Rectal smooth muscle tissue (tissue), 1 donor: ENCODE measurements around the gene FGD6.

Experiments
- H3K27ac ChIP-seq: one replicate; pipeline ENCODE4 v1.7.0; 2013; ENCODE audit warnings: low read depth, low read length, inconsistent platforms
- H3K27me3 ChIP-seq: one replicate; pipeline ENCODE4 v1.7.0; 2013; ENCODE audit warnings: low read length; ENCODE audit not compliant: control insufficient read depth, insufficient read depth
- H3K36me3 ChIP-seq: one replicate; pipeline ENCODE4 v1.7.0; 2013; ENCODE audit warnings: low read length; ENCODE audit not compliant: control insufficient read depth, insufficient read depth
- H3K4me1 ChIP-seq: one replicate; pipeline ENCODE4 v1.7.0; 2013; ENCODE audit warnings: low read length; ENCODE audit not compliant: control insufficient read depth, insufficient read depth
- H3K4me3 ChIP-seq: one replicate; pipeline ENCODE4 v1.7.0; 2013; ENCODE audit warnings: low read length
- H3K9ac ChIP-seq: one replicate; pipeline ENCODE4 v1.7.0; 2013; ENCODE audit warnings: low read length

The FGD6 gene

GRCh38 chr12:95229636-95230035 is 12.4 kb upstream of the FGD6 start:
- H3K4me1 ChIP-seq, result peaks cover 9% of the 10 kb centered on the region

GRCh38 chr12:95228617-95229016 is 11.3 kb upstream of the FGD6 start:
- no peak overlapping the region for H3K27ac ChIP-seq
- H3K36me3 ChIP-seq, result no peaks in the 10 kb centered on the region
- H3K4me1 ChIP-seq, result peaks cover 9% of the 10 kb centered on the region
- H3K4me3 ChIP-seq, result no peak overlapping the region
- H3K9ac ChIP-seq, result no peak overlapping the region
- no peaks in the 10 kb centered on the region for H3K27me3 ChIP-seq

More at GRCh38 chr12:95229636-95230035, 12.4 kb upstream of the FGD6 start:
- Histone ChIP-seq H3K9ac (no peak overlapping the region), H3K4me3 (no peak overlapping the region), H3K27me3 (no peaks in the 10 kb centered on the region), H3K36me3 (no peaks in the 10 kb centered on the region), H3K27ac (no peak overlapping the region)

GRCh38 chr12:95227818-95228356 is 10.6 kb upstream of the FGD6 start:
- Histone ChIP-seq H3K4me1 (peaks cover 9% of the 10 kb centered on the region), H3K9ac (no peak overlapping the region), H3K36me3 (no peaks in the 10 kb centered on the region), H3K27me3 (no peaks in the 10 kb centered on the region), H3K27ac (no peak overlapping the region), H3K4me3 (no peak overlapping the region)

- H3K9ac ChIP-seq, result no peak overlapping the region
Observed at GRCh38 chr12:95225645-95226212, 8.5 kb upstream of the FGD6 start.

GRCh38 chr12:95224202-95225170 is 7.2 kb upstream of the FGD6 start:
- H3K27me3 ChIP-seq, result no peaks in the 10 kb centered on the region
- peaks cover 8% of the 10 kb centered on the region for H3K4me1 ChIP-seq
- no peak overlapping the region for H3K4me3 ChIP-seq
- H3K36me3 ChIP-seq, result no peaks in the 10 kb centered on the region
- no peak overlapping the region for H3K9ac ChIP-seq
- H3K27ac ChIP-seq, result no peak overlapping the region

More at GRCh38 chr12:95225645-95226212, 8.5 kb upstream of the FGD6 start:
- Histone ChIP-seq H3K4me3 (no peak overlapping the region), H3K27me3 (no peaks in the 10 kb centered on the region), H3K4me1 (peaks cover 8% of the 10 kb centered on the region), H3K27ac (no peak overlapping the region), H3K36me3 (no peaks in the 10 kb centered on the region)

GRCh38 chr12:95220726-95221125 is 3.5 kb upstream of the FGD6 start:
- Histone ChIP-seq H3K27me3 (no peaks in the 10 kb centered on the region), H3K27ac (no peak overlapping the region), H3K9ac (no peak overlapping the region), H3K4me1 (peaks cover 15% of the 10 kb centered on the region), H3K4me3 (no peak overlapping the region), H3K36me3 (no peaks in the 10 kb centered on the region)

- H3K4me3 ChIP-seq, result no peak overlapping the region
- no peak overlapping the region for H3K9ac ChIP-seq
- H3K27ac ChIP-seq, result no peak overlapping the region
- no peaks in the 10 kb centered on the region for H3K36me3 ChIP-seq
- no peaks in the 10 kb centered on the region for H3K27me3 ChIP-seq
- peaks cover 18% of the 10 kb centered on the region for H3K4me1 ChIP-seq
Observed at GRCh38 chr12:95220190-95220589, 2.9 kb upstream of the FGD6 start.

GRCh38 chr12:95218150-95219133 is 1.2 kb upstream of the FGD6 start:
- Histone ChIP-seq H3K27me3 (no peaks in the 10 kb centered on the region), H3K36me3 (no peaks in the 10 kb centered on the region), H3K4me3 (peak overlapping the region; percentile 90), H3K9ac (peak overlapping the region; percentile 54), H3K4me1 (peaks cover 22% of the 10 kb centered on the region), H3K27ac (peak overlapping the region; percentile 99)

- Histone ChIP-seq H3K9ac (peak overlapping the region; percentile 71), H3K4me3 (peak overlapping the region; percentile 66), H3K4me1 (peaks cover 22% of the 10 kb centered on the region), H3K27me3 (no peaks in the 10 kb centered on the region), H3K36me3 (no peaks in the 10 kb centered on the region), H3K27ac (peak overlapping the region; percentile 86)
Observed at GRCh38 chr12:95216711-95217376, 423 bp downstream of the FGD6 start.

GRCh38 chr12:95215949-95216348 is 1.3 kb downstream of the FGD6 start:
- peaks cover 21% of the 10 kb centered on the region for H3K4me1 ChIP-seq
- no peaks in the 10 kb centered on the region for H3K36me3 ChIP-seq
- peak overlapping the region; percentile 66 for H3K4me3 ChIP-seq
- no peaks in the 10 kb centered on the region for H3K27me3 ChIP-seq
- H3K9ac ChIP-seq, result no peak overlapping the region
- H3K27ac ChIP-seq, result peak overlapping the region; percentile 86

- Histone ChIP-seq H3K4me3 (no peak overlapping the region), H3K9ac (no peak overlapping the region), H3K27ac (peak overlapping the region; percentile 64), H3K4me1 (peaks cover 16% of the 10 kb centered on the region), H3K27me3 (no peaks in the 10 kb centered on the region), H3K36me3 (peaks cover 5% of the 10 kb centered on the region)
Observed at GRCh38 chr12:95214466-95214865, 2.8 kb downstream of the FGD6 start.
